Naive thymus-derived CD4-positive, alpha-beta T cell (primary cell): ENCODE measurements around the gene DTNA. TPM values are rescaled to one million over a fixed set of nuclear protein-coding genes. Genes with fewer than 3 reads are reported as not detected.
"Not testable (repeated sequence)": the region's sequence is repeated elsewhere in the genome, so short reads cannot be mapped to it uniquely, and the experiment has no call there.

Experiments
- ATAC-seq: fragments of 150-1000 bp; cut with Tn5 transposase; 2 replicates; pipeline ENCODE4 v1.10.0; 2021; ENCODE audit warnings: mild to moderate bottlenecking, moderate library complexity
- CTCF ChIA-PET: fragments of 350-600 bp; sonication (Branson Sonifier 250); formaldehyde crosslinking; loops from one replicate; lab custom pipeline; 2021; ENCODE audit warnings: antibody characterized with exemption; lab: Charles Lee
- POLR2A ChIA-PET: fragments of 350-600 bp; sonication (Branson Sonifier 250); formaldehyde crosslinking; loops from one replicate; lab custom pipeline; 2021; ENCODE audit warnings: antibody characterized with exemption, inconsistent platforms; lab: Charles Lee
- DNase-seq, 9 donors: peaks; one replicate each; pipeline versions ENCODE4 v3.0.0 to v3.0.0-alpha.2; 2020 to 2022; ENCODE audit warnings: mixed read lengths in 1 of 9
- H3K27ac ChIP-seq: one replicate; pipeline ENCODE4 v1.7.0; 2013; ENCODE audit warnings: mild to moderate bottlenecking, low read depth, low read length, moderate library complexity
- H3K27me3 ChIP-seq, 2 donors: one replicate each; pipeline ENCODE4 v1.7.0; 2013; ENCODE audit warnings: low read length in 2 of 2, mild to moderate bottlenecking in 2 of 2, moderate library complexity in 2 of 2; ENCODE audit not compliant: control insufficient read depth in 2 of 2, insufficient read depth in 2 of 2
- H3K36me3 ChIP-seq, 3 experiments: 1 replicate in 2 of 3; 2 replicates in 1 of 3; pipeline ENCODE4 v1.7.0; 2013; ENCODE audit warnings: low read length in 3 of 3, mild to moderate bottlenecking in 3 of 3, moderate library complexity in 1 of 3; ENCODE audit not compliant: insufficient read depth in 3 of 3, control insufficient read depth in 2 of 3
- H3K4me1 ChIP-seq, 2 donors: one replicate each; pipeline ENCODE4 v1.7.0; 2013; ENCODE audit warnings: low read length in 2 of 2, mild to moderate bottlenecking in 2 of 2, moderate library complexity in 1 of 2; ENCODE audit not compliant: control insufficient read depth in 2 of 2, insufficient read depth in 2 of 2
- H3K4me3 ChIP-seq: 2 replicates; pipeline ENCODE4 v1.7.0; 2013; ENCODE audit warnings: mild to moderate bottlenecking, low read length
- H3K9me3 ChIP-seq, 3 experiments: 1 replicate in 2 of 3; 2 replicates in 1 of 3; pipeline ENCODE4 v1.7.0; 2013; ENCODE audit warnings: low read length in 3 of 3; ENCODE audit not compliant: control insufficient read depth in 2 of 3
- H3K27ac Mint-ChIP-seq, 9 donors: one replicate each; pipeline ENCODE4 v1.8.0; 2020 to 2022; ENCODE audit warnings: mixed read lengths in 9 of 9, mild to moderate bottlenecking in 8 of 9, moderate library complexity in 5 of 9, inconsistent platforms in 2 of 9
- H3K27me3 Mint-ChIP-seq, 5 donors: one replicate each; pipeline ENCODE4 v1.8.0; 2021 to 2022; ENCODE audit warnings: mixed read lengths in 5 of 5, mild to moderate bottlenecking in 1 of 5
- H3K36me3 Mint-ChIP-seq, 5 donors: one replicate each; pipeline ENCODE4 v1.8.0; 2020 to 2022; ENCODE audit warnings: mixed read lengths in 5 of 5, mild to moderate bottlenecking in 3 of 5, inconsistent platforms in 1 of 5
- H3K4me1 Mint-ChIP-seq, 7 donors: one replicate each; pipeline ENCODE4 v1.8.0; 2020 to 2022; ENCODE audit warnings: mixed read lengths in 7 of 7, mild to moderate bottlenecking in 3 of 7, inconsistent platforms in 1 of 7
- H3K4me3 Mint-ChIP-seq, 10 donors: one replicate each; pipeline ENCODE4 v1.8.0; 2020 to 2022; ENCODE audit warnings: mild to moderate bottlenecking in 10 of 10, mixed read lengths in 10 of 10, moderate library complexity in 6 of 10, inconsistent platforms in 2 of 10
- H3K9me3 Mint-ChIP-seq, 11 donors: one replicate each; pipeline ENCODE4 v1.8.0; 2020 to 2022; ENCODE audit warnings: mixed read lengths in 11 of 11, mild to moderate bottlenecking in 4 of 11, inconsistent platforms in 1 of 11, moderate library complexity in 1 of 11
- intact Hi-C, 2 donors: fragments of 100-400 bp; cut with micrococcal nuclease; formaldehyde crosslinking; loops; one replicate each; pipeline ENCODE4 v1.15.1; 2023
- polyA plus RNA-seq, 2 donors: library from polyadenylated mRNA; unstranded; fragments of 300-500 nt; fragmentation: Illumina TruSeq; gene quantifications; one replicate each; pipeline ENCODE4 v1.2.3, GENCODE V29; 2021
- total RNA-seq, 6 experiments: library from RNA in 5 of 6; stranded (reverse) in 5 of 6; gene quantifications; 1 replicate in 5 of 6; 2 replicates in 1 of 6; pipeline ENCODE4 v1.2.3 and lab custom pipeline; 2021 to 2026

The DTNA gene
- total and polyA plus RNA-seq, 7 experiments from 2014 or later, result 0.49 to 1.5 (median 0.63) TPM; not detected in 3

DNA sequence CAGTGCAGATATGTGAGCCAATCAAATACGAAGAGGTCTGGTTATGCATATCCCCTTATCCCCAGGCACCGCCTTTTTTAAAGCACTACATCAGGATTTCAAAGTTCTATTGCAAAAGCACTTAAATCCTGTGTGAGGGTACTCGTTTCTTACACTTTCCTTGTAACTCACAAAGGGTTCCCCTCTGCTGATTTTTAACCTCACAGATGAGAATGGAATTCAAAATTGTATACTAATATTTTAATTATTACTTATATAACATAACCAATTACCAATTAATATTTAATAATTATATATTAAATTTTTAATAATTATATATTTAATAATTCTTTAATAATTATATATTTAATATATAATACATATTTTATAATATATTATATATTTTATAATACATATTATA is 204.9 kb downstream of the DTNA start:
- DNase-seq (no peak), ATAC-seq (no peak)
- H3K4me3 ChIP-seq, result no peak overlapping the region
- no peaks in the 10 kb centered on the region for H3K27me3 ChIP-seq
- Mint-ChIP-seq H3K4me3 (no peak overlapping the region), H3K27ac (no peak overlapping the region), H3K27me3 (no peaks in the 10 kb centered on the region), H3K9me3 (no peaks in the 10 kb centered on the region), H3K4me1 (no peaks in the 10 kb centered on the region), H3K36me3 (no peaks in the 10 kb centered on the region)
- H3K36me3 ChIP-seq, result no peaks in the 10 kb centered on the region
- no peaks in the 10 kb centered on the region for H3K4me1 ChIP-seq
- H3K9me3 ChIP-seq, result no peaks in the 10 kb centered on the region
- H3K27ac ChIP-seq, result no peak overlapping the region
- ChIA-PET CTCF (no interaction called here), POLR2A (no interaction called here)
- intact Hi-C loops, result no loop called here

- H3K4me3 Mint-ChIP-seq, result not testable (repeated sequence)
Observed at GRCh38 chr18:34916539-34916938, 206.4 kb downstream of the DTNA start.

GRCh38 chr18:34918856-34919255 is 208.8 kb downstream of the DTNA start:
- DNase-seq (no peak), ATAC-seq (no peak)
- no peaks in the 10 kb centered on the region for H3K36me3 Mint-ChIP-seq
- ChIA-PET POLR2A (no interaction called here), CTCF (no interaction called here)
- no peak overlapping the region for H3K27ac Mint-ChIP-seq
- H3K9me3 Mint-ChIP-seq, result no peaks in the 10 kb centered on the region
- H3K27me3 Mint-ChIP-seq, result peaks cover 0 to 20% (median 4%) of the 10 kb centered on the region in 5 donors
- no peaks in the 10 kb centered on the region for H3K4me1 Mint-ChIP-seq
- H3K4me3 ChIP-seq, result no peak overlapping the region
- H3K4me1 ChIP-seq, result no peaks in the 10 kb centered on the region
- H3K27ac ChIP-seq, result no peak overlapping the region
- intact Hi-C loops, result no loop called here
- no peaks in the 10 kb centered on the region for H3K36me3 ChIP-seq
- H3K9me3 ChIP-seq, result no peaks in the 10 kb centered on the region
- H3K4me3 Mint-ChIP-seq, result no peak overlapping the region
- H3K27me3 ChIP-seq, result no peaks in the 10 kb centered on the region

More at GRCh38 chr18:34916539-34916938, 206.4 kb downstream of the DTNA start:
- H3K27ac ChIP-seq, intact Hi-C loops, H3K4me1 ChIP-seq, H3K4me1 Mint-ChIP-seq, POLR2A ChIA-PET, H3K4me3 ChIP-seq, H3K27ac Mint-ChIP-seq, H3K9me3 Mint-ChIP-seq, DNase-seq, H3K36me3 Mint-ChIP-seq, ATAC-seq, CTCF ChIA-PET, H3K27me3 ChIP-seq, H3K27me3 Mint-ChIP-seq, H3K36me3 ChIP-seq, H3K9me3 ChIP-seq: not testable (repeated sequence)

- H3K27me3 Mint-ChIP-seq, result peaks cover 6 to 31% (median 10%) of the 10 kb centered on the region in 5 donors
- no peaks in the 10 kb centered on the region for H3K9me3 Mint-ChIP-seq
- ATAC-seq (no peak), DNase-seq (no peak)
- H3K4me3 Mint-ChIP-seq, result no peak overlapping the region
- Histone ChIP-seq H3K36me3 (no peaks in the 10 kb centered on the region), H3K4me3 (no peak overlapping the region), H3K27ac (no peak overlapping the region), H3K9me3 (no peaks in the 10 kb centered on the region), H3K27me3 (no peaks in the 10 kb centered on the region), H3K4me1 (no peaks in the 10 kb centered on the region)
- POLR2A ChIA-PET, result no interaction called here
- intact Hi-C loops, result no loop called here
- peaks cover 0 to 6% (median 0%) of the 10 kb centered on the region in 5 donors for H3K36me3 Mint-ChIP-seq
- no peaks in the 10 kb centered on the region for H3K4me1 Mint-ChIP-seq
- no peak overlapping the region for H3K27ac Mint-ChIP-seq
- CTCF ChIA-PET, result no interaction called here
Observed at GRCh38 chr18:34921226-34921625, 211.1 kb downstream of the DTNA start.

DNA sequence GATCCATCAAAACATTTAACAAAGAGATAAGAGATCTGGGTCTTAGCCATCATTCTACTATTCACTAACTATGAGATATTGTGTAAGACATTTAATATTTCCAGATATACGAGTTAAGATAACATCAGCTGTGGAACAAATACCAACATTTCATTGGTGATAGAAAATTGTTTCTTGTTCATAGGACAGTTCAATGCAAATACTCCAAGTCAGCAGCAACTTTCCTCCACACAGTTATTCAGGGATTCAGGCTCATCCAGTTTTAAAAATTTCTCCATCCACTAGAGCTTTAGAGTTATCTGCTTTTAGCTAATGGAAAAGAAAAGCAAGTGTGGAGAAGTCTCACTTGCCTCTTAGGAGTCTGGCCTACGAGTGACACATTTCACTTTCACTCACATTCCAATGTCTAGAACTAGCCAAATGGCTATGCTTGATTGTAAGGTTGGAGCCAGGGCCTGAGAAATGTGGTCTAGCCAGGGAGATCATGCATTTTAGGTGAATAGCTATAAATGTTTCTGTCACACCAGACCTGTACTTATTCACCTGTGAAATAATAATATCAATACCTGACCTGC is 211.8 kb downstream of the DTNA start:
- DNase-seq (no peak), ATAC-seq (no peak)
- Mint-ChIP-seq H3K36me3 (peaks cover 0 to 6% (median 0%) of the 10 kb centered on the region in 5 donors), H3K27me3 (peaks cover 6 to 31% (median 10%) of the 10 kb centered on the region in 5 donors), H3K4me1 (no peaks in the 10 kb centered on the region), H3K9me3 (no peaks in the 10 kb centered on the region), H3K27ac (no peak overlapping the region), H3K4me3 (no peak overlapping the region)
- CTCF ChIA-PET, result no interaction called here
- no peak overlapping the region for H3K4me3 ChIP-seq
- no peaks in the 10 kb centered on the region for H3K27me3 ChIP-seq
- intact Hi-C loops, result no loop called here
- H3K36me3 ChIP-seq, result no peaks in the 10 kb centered on the region
- no peaks in the 10 kb centered on the region for H3K4me1 ChIP-seq
- H3K9me3 ChIP-seq, result no peaks in the 10 kb centered on the region
- POLR2A ChIA-PET, result interaction anchor here (0.6 kb wide), 1 partner anchor 84 kb away, joined by 3 read pairs; no protein-coding TSS in a partner anchor
- H3K27ac ChIP-seq, result no peak overlapping the region

DNA sequence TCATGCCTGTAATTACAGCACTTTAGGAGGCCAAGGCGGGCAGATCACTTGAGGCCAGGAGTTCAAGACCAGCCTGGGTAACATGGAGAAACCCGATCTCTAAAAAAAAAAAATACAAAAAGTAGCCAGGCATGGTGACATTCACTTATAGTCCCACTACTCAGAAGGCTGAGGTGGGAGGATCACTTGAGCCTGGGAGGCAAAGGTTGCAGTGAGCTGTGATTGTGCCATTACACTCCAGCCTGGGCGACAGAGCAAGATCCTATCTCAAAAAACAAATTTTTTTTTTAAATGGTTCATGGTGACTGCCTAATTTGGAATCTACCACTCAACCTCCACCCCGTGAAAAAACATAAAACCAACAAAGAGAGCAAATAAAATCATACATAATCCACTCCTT is 212.5 kb downstream of the DTNA start:
- H3K4me1 ChIP-seq, H3K4me3 ChIP-seq, H3K4me1 Mint-ChIP-seq, H3K9me3 ChIP-seq, H3K36me3 Mint-ChIP-seq, intact Hi-C loops, H3K27ac Mint-ChIP-seq, H3K27me3 ChIP-seq, DNase-seq, H3K27ac ChIP-seq, CTCF ChIA-PET, H3K4me3 Mint-ChIP-seq, H3K36me3 ChIP-seq, ATAC-seq, H3K9me3 Mint-ChIP-seq: not testable (repeated sequence)
- POLR2A ChIA-PET, result interaction anchor here (0.6 kb wide), 1 partner anchor 85 kb away, joined by 3 read pairs; no protein-coding TSS in a partner anchor
- H3K27me3 Mint-ChIP-seq, result peaks cover 6 to 31% (median 10%) of the 10 kb centered on the region in 5 donors

DNA sequence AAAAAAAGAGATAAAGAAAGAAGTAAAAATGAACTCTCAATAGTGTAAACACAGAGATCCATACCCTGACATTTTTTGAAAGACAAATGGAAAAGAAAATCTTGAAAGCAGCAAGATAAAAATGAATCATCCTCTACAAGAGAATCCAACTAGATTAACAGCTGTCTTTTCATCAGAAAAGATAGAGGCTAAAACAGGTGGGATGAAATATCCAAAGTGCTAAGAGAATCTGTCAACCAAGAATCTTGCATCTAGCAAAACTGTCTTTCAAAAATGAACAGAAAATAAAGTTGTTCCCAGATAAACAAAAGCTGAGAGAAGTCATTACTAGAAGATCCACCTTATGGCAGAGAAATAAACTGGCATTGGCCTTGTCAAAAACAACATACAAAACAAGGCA is 213.8 kb downstream of the DTNA start:
- Mint-ChIP-seq H3K4me1 (no peaks in the 10 kb centered on the region), H3K27me3 (peaks cover 6 to 31% (median 10%) of the 10 kb centered on the region in 5 donors), H3K4me3 (no peak overlapping the region), H3K36me3 (peaks cover 0 to 6% (median 0%) of the 10 kb centered on the region in 5 donors), H3K9me3 (no peaks in the 10 kb centered on the region), H3K27ac (no peak overlapping the region)
- Histone ChIP-seq H3K36me3 (no peaks in the 10 kb centered on the region), H3K4me3 (no peak overlapping the region), H3K4me1 (no peaks in the 10 kb centered on the region), H3K27me3 (no peaks in the 10 kb centered on the region), H3K9me3 (no peaks in the 10 kb centered on the region), H3K27ac (no peak overlapping the region)
- intact Hi-C loops, result no loop called here
- ChIA-PET CTCF (no interaction called here), POLR2A (no interaction called here)
- DNase-seq (no peak), ATAC-seq (no peak)
